Measurements from ENCODE around the gene CLCA1.

The CLCA1 gene, protein sequence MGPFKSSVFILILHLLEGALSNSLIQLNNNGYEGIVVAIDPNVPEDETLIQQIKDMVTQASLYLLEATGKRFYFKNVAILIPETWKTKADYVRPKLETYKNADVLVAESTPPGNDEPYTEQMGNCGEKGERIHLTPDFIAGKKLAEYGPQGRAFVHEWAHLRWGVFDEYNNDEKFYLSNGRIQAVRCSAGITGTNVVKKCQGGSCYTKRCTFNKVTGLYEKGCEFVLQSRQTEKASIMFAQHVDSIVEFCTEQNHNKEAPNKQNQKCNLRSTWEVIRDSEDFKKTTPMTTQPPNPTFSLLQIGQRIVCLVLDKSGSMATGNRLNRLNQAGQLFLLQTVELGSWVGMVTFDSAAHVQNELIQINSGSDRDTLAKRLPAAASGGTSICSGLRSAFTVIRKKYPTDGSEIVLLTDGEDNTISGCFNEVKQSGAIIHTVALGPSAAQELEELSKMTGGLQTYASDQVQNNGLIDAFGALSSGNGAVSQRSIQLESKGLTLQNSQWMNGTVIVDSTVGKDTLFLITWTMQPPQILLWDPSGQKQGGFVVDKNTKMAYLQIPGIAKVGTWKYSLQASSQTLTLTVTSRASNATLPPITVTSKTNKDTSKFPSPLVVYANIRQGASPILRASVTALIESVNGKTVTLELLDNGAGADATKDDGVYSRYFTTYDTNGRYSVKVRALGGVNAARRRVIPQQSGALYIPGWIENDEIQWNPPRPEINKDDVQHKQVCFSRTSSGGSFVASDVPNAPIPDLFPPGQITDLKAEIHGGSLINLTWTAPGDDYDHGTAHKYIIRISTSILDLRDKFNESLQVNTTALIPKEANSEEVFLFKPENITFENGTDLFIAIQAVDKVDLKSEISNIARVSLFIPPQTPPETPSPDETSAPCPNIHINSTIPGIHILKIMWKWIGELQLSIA
- 0 reads per million in 2 experiments for total RNA-seq

DNA sequence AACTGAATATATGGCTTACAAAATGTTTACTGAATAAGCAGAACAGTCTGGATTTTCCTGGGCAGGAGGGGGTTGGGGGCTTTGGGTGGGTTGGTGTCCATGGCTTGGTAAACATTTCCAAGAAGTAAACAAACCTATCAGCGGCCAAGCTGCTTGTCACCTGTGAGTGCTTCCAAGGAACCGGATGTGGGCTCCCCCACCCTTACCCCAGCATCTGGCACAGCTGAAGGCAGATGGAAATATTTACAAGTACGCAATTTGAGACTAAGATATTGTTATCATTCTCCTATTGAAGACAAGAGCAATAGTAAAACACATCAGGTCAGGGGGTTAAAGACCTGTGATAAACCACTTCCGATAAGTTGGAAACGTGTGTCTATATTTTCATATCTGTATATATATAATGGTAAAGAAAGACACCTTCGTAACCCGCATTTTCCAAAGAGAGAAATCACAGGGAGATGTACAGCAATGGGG, at the start of gene CLCA1:
CLCA1 (plus strand) TSS at position 427 of the 477 bp plus-strand sequence; CDS start at position 472, 45 bp downstream.
- no peak for DNase-seq (ENCODE audit: low read depth)

DNA sequence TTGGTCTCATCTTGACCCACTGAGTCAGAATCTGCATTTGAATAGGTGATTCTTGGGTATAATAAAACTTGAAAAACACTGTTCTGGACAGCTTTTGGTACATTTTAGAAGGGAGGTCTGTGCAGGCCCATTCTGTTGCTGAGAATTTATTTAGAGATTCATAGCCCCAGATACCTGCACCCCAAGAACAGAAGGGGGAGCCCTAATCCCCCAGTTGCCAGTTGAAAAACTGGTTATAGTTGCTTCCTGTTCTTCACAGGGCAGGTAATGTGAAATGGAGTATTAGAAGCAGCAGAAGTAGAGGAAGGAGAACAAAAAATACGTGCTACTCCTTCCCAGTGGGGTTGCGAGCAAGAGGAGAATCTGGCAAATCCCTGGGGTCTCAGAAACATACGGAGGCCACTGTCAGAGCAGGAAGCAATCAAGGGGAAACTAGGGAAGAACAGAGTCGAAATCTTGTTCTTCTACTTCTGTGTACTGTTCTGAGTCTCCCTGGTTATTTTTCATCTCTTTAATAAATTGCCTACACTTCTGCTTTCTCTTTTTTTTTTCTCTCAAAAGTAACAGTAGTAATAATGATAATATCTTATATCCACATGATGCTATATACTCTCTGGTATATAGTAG, 49.3 kb upstream of the CLCA1 start:
- DNase-seq (ENCODE audit: low read depth), result peak; percentile 28

DNA sequence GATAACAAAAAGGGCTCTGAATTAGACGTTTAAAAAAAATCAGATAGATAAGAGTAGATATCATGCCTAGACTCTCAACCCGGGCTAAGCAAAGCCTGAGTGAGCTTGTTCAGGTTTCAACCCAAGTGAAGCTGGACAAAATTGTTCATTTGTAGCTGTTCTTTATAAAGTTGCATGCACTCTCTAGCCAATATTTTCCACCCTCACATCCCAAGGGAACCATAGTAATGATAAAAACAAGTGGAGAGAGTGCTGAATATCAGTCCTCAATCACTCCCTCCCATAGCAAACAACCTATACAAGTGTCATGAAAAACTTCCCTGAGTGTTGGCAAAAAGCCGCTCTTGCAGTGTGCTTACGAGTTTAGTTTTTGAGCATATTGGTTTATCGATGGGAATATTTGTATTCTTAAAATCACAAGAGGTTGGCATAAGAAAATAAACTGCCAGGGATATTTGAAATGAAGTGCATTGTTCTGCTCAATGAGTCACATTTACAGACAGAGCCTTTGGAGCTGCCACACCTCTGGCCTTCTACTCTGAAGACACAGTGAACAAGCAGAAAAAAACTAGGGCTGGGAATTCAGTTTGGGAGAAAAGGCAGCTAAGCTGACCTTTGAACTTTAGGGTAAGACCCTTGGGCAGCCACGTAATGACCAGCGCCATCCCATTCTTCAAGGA, 47.0 kb upstream of the CLCA1 start:
- no peak for DNase-seq (ENCODE audit: low read depth)

GRCh38 chr1:86423473-86423872, 45.3 kb upstream of the CLCA1 start:
- no peak for DNase-seq (ENCODE audit: low read depth)

DNA sequence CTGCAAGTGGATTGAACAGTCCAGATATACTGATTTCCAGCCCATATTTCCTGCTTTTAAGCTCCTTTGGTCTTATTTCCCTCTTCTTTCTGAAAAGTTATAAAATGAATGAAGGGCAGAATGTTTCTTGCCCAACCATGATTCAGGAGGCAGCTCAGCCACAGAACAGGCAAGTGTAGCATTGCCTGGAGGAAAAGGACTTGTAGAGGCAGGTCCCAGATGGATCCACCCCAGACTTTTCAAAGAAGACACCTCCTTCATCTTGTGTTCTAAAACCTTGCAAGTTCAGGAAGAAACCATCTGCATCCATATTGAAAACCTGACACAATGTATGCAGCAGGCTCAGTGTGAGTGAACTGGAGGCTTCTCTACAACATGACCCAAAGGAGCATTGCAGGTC, 44.9 kb upstream of the CLCA1 start, which contains the start of gene CLCA2:
CLCA2 (plus strand) TSS at position 299 of the 400 bp plus-strand sequence; CDS start at position 376, 77 bp downstream.
- DNase-seq (ENCODE audit: low read depth), result no peak

DNA sequence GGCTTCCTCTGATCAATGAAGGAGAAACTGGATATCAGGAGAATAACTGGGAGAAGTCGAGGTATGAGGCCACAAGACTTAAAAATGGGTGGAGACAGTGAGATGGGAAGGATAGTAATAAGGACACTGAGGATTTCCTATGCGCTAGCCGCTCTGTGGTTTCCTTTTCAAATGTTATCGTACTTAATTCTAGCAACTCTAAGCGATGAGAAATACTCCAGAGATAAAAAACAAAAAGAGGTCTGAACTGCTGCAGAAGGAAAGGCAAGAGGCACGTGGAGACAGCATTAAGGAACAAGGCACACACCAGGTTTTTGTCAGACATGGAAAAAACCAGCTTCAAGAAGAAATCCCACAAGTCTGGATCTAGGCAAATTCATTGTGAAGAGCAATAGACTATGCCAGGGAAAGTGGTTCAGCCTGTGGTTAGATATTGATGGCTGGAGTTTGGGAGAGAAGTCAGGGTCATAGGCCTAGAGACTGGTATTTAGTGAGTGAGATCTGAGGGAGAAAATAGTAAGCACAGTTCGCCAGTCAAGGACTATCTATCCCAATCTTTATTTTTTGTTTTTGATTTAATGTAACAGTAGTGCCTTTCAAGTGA, 39.5 kb upstream of the CLCA1 start:
- no peak for DNase-seq (ENCODE audit: low read depth)

- DNase-seq (ENCODE audit: low read depth), result no peak
These were observed 38.9 kb upstream of the CLCA1 start for GRCh38 chr1:86429835-86430234.

- DNase-seq (ENCODE audit: low read depth), result no peak
These were observed 38.4 kb upstream of the CLCA1 start for GRCh38 chr1:86430376-86430775.

- no peak for DNase-seq (ENCODE audit: low read depth)
These were observed 34.7 kb upstream of the CLCA1 start for GRCh38 chr1:86434059-86434458.

DNA sequence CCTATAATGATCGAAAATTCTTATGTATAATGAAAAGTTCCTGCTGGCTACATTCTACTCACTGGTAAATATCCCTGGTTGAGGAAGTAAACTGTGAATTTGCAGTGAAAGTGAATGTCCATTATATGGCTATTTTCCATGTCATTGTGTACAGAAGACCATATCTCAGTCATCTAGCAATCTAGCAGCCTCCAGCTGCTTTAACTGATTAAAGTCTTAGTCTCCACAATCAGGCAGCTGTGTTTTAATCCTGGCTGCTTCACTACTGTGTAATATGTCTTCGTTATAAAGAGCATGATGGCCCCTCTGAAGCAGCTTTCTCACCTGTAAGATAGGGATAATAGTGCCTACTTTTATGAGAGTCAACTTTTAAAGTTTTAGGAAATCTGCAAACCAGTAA, 33.4 kb upstream of the CLCA1 start:
- DNase-seq (ENCODE audit: low read depth), result no peak

GRCh38 chr1:86436041-86436440, 32.7 kb upstream of the CLCA1 start:
- DNase-seq (ENCODE audit: low read depth), result no peak

- peak; percentile 18 for DNase-seq (ENCODE audit: low read depth)
These were observed 27.1 kb upstream of the CLCA1 start for GRCh38 chr1:86441581-86441980.

GRCh38 chr1:86441997-86442396, 26.7 kb upstream of the CLCA1 start:
- DNase-seq (ENCODE audit: low read depth), result no peak

GRCh38 chr1:86445919-86446318, 22.8 kb upstream of the CLCA1 start:
- DNase-seq (ENCODE audit: low read depth), result no peak

GRCh38 chr1:86447198-86447790, 21.4 kb upstream of the CLCA1 start:
- no peak for DNase-seq (ENCODE audit: low read depth)

DNA sequence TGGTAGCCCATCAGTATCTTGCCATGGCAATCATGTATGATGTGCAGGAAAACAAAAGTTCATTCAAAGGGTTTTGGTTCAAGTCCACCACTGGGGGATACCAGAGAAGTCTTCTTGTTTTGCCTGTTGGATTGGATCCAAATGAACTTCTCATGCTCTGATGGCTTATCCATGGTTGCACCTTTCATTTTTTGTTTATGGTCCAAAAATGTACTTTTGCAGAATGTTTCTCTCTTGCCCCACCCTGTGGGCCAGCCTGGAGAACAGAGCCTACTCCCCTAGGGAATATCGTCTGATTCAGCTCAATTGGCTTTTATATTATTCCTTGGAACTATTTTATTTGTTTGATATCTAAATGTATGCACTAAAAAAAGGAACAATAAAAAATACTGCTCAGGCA, 20.1 kb upstream of the CLCA1 start:
- no peak for DNase-seq (ENCODE audit: low read depth)

- DNase-seq (ENCODE audit: low read depth), result no peak
These were observed 19.6 kb upstream of the CLCA1 start for GRCh38 chr1:86449103-86449502.

GRCh38 chr1:86450847-86451246, 17.9 kb upstream of the CLCA1 start:
- DNase-seq (ENCODE audit: low read depth), result no peak

DNA sequence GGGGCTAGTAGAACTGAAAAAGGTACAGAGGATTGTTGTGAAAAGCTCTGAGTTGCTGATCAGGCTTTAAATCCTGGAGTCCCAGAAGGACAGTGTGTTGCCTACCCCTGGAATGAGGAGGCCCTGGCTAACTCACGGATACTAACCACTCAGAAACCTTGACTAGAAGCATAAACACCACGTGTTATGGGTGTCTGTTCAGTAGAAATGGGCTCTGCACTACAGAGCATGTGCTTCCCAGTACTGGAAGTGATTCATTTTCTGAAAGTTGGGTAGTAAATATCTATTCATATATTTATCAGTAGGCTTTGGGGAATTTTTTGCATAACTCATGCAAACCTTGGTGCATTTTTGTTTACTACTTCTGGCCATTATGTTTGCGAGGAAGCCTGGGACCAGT, 15.1 kb upstream of the CLCA1 start:
- no peak for DNase-seq (ENCODE audit: low read depth)

DNA sequence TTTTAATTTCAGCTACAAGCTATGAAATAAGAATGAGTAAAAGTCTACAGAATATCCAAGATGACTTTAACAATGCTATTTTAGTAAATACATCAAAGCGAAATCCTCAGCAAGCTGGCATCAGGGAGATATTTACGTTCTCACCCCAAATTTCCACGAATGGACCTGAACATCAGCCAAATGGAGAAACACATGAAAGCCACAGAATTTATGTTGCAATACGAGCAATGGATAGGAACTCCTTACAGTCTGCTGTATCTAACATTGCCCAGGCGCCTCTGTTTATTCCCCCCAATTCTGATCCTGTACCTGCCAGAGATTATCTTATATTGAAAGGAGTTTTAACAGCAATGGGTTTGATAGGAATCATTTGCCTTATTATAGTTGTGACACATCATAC, 13.7 kb upstream of the CLCA1 start:
- DNase-seq (ENCODE audit: low read depth), result no peak

DNA sequence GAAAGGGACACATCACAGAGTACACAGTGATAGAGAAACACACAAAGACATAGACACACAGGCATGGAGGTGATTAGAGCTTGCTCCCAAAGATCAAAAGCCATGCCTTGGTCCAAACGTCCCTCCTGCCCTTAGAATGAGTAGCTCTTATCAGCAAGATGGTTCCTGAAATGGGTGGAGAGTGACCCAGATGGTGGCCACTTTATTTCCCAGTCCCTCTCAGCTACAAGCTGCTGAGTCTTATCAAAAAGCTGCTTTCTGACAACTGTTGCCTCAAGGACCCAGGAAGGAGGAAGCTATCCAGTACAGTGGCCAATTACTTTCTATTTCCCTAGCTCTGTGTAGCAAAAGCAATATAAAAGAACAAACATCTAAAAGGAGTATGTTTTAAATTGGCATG, 7.7 kb upstream of the CLCA1 start:
- DNase-seq (ENCODE audit: low read depth), result no peak

Measured in T follicular helper cell (primary cell).